ENCODE measurements around the gene FOXP3.

FOXP3 gene

DNA sequence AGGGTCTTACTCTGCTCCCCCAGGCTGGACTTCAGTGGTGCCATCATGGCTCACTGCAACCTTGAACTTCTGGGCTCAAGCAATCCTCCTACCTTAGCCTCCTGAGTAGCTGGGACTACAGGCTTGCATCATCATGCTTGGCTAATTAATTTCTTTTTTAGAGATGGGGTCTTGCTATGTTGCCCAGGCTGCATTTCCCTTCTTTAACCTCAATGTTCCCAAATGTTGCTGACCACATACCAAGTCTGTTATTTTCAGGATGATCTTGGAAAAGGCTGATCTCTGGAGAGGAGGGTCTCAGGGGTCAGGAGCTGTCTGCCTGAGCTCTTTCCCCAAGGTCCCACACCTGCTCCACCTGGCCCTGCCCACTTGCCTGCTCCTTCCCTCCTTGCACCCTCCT lies 44.4 kb downstream of the FOXP3 start:
- no peak for DNase-seq (ENCODE audit: low read depth)
- H3K4me3 ChIP-seq (ENCODE audit: low read depth, low read length), result no peak overlapping the region
- TF ChIP-seq CTCF (IDR thresholded peaks at IDR 0.05; ENCODE audit: low read depth, low read length, missing control alignments), result no peak

DNA sequence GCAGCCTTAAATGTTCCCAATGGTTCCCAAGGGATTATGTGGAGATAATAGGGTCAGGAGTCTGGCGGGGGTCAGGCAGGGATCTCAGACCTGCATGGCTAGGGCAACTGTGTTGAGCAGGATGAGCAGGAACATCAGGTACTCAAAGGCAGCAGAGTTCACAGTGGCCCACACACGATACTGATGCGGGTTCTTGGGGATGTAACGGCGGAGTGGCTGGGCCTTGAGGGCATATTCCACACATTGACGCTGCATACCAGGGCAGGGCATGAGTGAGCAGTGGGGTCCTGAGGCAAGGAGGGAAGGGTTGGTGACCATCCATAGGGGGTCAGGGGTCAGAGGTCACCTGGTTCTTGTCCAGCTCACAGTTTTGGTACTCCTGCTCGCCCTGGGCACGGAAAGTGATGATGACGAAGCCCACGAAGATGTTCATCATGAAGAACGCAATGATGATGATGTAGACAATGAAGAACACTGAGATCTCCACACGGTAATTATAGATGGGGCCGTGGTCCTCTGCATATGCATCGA lies 49.4 kb downstream of the FOXP3 start:
- DNase-seq (ENCODE audit: low read depth), result no peak
- TF ChIP-seq CTCF (IDR thresholded peaks at IDR 0.05; ENCODE audit: low read depth, low read length, missing control alignments), result no peak
- no peak overlapping the region for H3K4me3 ChIP-seq (ENCODE audit: low read depth, low read length)

DNA sequence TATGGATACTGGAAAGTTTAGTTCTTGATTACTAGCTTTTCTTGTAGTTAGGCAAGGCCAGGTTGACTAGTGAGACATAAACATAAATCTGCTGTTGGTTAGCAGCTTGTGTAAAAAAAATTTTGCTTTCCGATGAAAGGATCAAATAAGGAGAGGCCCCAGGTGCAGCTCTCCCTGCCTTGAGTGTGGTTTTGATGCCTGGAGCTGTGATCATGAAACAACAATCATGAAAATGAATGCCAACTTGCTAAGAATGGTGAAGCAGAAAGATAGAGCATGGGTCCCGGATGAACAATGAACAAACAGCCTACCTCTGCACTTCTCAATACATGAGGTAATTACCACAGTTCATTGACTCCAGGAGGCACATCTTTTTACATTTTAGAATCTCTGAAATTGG lies 50.1 kb downstream of the FOXP3 start:
- no peak for TF ChIP-seq CTCF (IDR thresholded peaks at IDR 0.05; ENCODE audit: low read depth, low read length, missing control alignments)
- no peak for DNase-seq (ENCODE audit: low read depth)
- H3K4me3 ChIP-seq (ENCODE audit: low read depth, low read length), result no peak overlapping the region

DNA sequence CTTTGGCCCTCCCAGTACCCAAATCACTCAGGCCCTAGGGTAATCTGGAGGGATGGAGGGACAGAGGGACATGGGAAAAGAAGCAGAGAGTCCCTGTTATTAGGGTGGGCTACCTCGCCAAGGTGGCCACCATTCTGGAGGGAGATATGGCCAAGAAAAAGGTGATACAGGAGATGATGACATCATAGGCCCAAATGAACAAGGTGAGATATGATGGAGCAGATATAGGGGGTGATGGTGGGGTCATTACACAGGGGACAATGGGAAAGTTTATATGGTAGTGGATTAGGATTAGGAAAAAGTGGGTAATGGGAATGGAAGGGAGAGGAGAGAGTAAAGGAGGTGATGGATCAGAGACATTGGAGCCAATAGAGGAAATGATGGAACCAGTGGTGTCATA lies 51.6 kb downstream of the FOXP3 start:
- no peak for DNase-seq (ENCODE audit: low read depth)
- no peak overlapping the region for H3K4me3 ChIP-seq (ENCODE audit: low read depth, low read length)
- no peak for TF ChIP-seq CTCF (IDR thresholded peaks at IDR 0.05; ENCODE audit: low read depth, low read length, missing control alignments)

GRCh38 chrX:49212209-49212608 lies 52.3 kb downstream of the FOXP3 start:
- no peak for TF ChIP-seq CTCF (IDR thresholded peaks at IDR 0.05; ENCODE audit: low read depth, low read length, missing control alignments)
- H3K4me3 ChIP-seq (ENCODE audit: low read depth, low read length), result no peak overlapping the region
- no peak for DNase-seq (ENCODE audit: low read depth)

GRCh38 chrX:49211074-49211473 lies 53.4 kb downstream of the FOXP3 start:
- DNase-seq (ENCODE audit: low read depth), result no peak
- no peak overlapping the region for H3K4me3 ChIP-seq (ENCODE audit: low read depth, low read length)
- TF ChIP-seq CTCF (IDR thresholded peaks at IDR 0.05; ENCODE audit: low read depth, low read length, missing control alignments), result no peak

DNA sequence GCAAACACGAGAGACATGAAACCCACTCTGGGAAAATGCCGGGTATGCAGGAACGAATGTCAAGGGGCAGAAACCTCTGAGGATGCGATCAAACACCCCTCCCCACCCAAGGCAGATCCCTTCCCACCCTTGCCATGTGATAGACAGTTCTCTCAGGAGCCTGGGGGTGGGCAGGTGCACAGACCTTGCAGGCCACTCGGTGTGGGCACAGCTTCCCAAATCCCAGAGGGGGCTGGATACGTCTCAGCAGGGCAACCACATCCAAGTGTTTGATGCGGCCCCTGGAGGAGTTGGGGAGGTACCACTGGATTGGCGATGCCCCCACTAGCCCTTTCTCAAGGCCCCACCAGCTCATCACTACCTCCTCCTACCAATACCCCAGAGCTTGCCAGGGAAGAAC lies 54.1 kb downstream of the FOXP3 start:
- H3K4me3 ChIP-seq (ENCODE audit: low read depth, low read length), result no peak overlapping the region
- TF ChIP-seq CTCF (IDR thresholded peaks at IDR 0.05; ENCODE audit: low read depth, low read length, missing control alignments), result no peak
- no peak for DNase-seq (ENCODE audit: low read depth)
